Tongue (tissue), 2 donors: Measurements from ENCODE around the gene HPGD. TPM values are rescaled to one million over a fixed set of nuclear protein-coding genes. Genes with fewer than 3 reads are reported as not detected.

Experiments used
- DNase-seq: peaks from one replicate; pipeline ENCODE4 v3.0.0-alpha.2; 2015
- total RNA-seq: library from RNA; depleted of rRNA; stranded (reverse); fragments of >200 nt; gene quantifications from one replicate; pipeline ENCODE4 v1.2.3, GENCODE V29; 2014

Gene HPGD
- total RNA-seq = 16.7 TPM

GRCh38 chr4:174522183-174523024, at the start of gene HPGD:
Gene HPGD (minus strand): TSS chr4:174522488. CDS start chr4:174522451, 37 bp downstream.
- peak; percentile 52 for DNase-seq

- DNase-seq = no peak
These were observed 42.2 kb upstream of the HPGD start for GRCh38 chr4:174564529-174564928.

GRCh38 chr4:174563399-174563798, 41.1 kb upstream of the HPGD start:
- DNase-seq = no peak

GRCh38 chr4:174561560-174561959, 39.3 kb upstream of the HPGD start:
- DNase-seq = peak; percentile 20

GRCh38 chr4:174559894-174560293, 37.6 kb upstream of the HPGD start:
- DNase-seq = peak; percentile 26

GRCh38 chr4:174555789-174556630, 33.7 kb upstream of the HPGD start:
- DNase-seq = no peak

- peak; percentile 7 for DNase-seq
These were observed 32.0 kb upstream of the HPGD start for GRCh38 chr4:174554231-174554728.

GRCh38 chr4:174553828-174554227, 31.5 kb upstream of the HPGD start:
- peak; percentile 60 for DNase-seq

- no peak for DNase-seq
These were observed 30.7 kb upstream of the HPGD start for GRCh38 chr4:174553031-174553430.

- no peak for DNase-seq
These were observed 28.3 kb upstream of the HPGD start for GRCh38 chr4:174550541-174550940.

- DNase-seq = peak; percentile 17
These were observed 27.4 kb upstream of the HPGD start for GRCh38 chr4:174549721-174550120.

GRCh38 chr4:174545268-174545667, 23.0 kb upstream of the HPGD start:
- no peak for DNase-seq

GRCh38 chr4:174544496-174544895, 22.2 kb upstream of the HPGD start:
- no peak for DNase-seq

GRCh38 chr4:174540175-174540574, 17.9 kb upstream of the HPGD start:
- no peak for DNase-seq

- no peak for DNase-seq
These were observed 17.3 kb upstream of the HPGD start for GRCh38 chr4:174539571-174539970.

GRCh38 chr4:174538876-174539250, 16.6 kb upstream of the HPGD start:
- no peak for DNase-seq

- DNase-seq = no peak
These were observed 16.0 kb upstream of the HPGD start for GRCh38 chr4:174538123-174538875.

- DNase-seq = no peak
These were observed 15.3 kb upstream of the HPGD start for GRCh38 chr4:174537634-174538033.

- no peak for DNase-seq
These were observed 12.2 kb upstream of the HPGD start for GRCh38 chr4:174534461-174534860.

- DNase-seq = no peak
These were observed 10.2 kb upstream of the HPGD start for GRCh38 chr4:174532445-174532844.

- no peak for DNase-seq
These were observed 9.2 kb upstream of the HPGD start for GRCh38 chr4:174531486-174531885.

GRCh38 chr4:174528226-174528625, 5.9 kb upstream of the HPGD start:
- no peak for DNase-seq
